Measurements from ENCODE around the gene MAPK10. TPM values are rescaled to one million over a fixed set of nuclear protein-coding genes. Genes with fewer than 3 reads are reported as not detected.

MAPK10 gene
- total RNA-seq, 1 donor from 2014 or later = 123 TPM

GRCh38 chr4:85942107-85942506 lies 417.7 kb downstream of the MAPK10 start:
- TF ChIP-seq POLR2AphosphoS5 (IDR thresholded peaks at IDR 0.05; ENCODE audit: insufficient read depth in 1 of 2, low read depth in 1 of 2) = no peak
- intact Hi-C loops (cut with DNase I) = no loop called here
- Histone ChIP-seq H3K9me3 (no peaks in the 10 kb centered on the region), H3K27me3 (no peaks in the 10 kb centered on the region), H3K36me3 (no peaks in the 10 kb centered on the region), H3K4me1 (peaks cover 14% of the 10 kb centered on the region), H3K27ac (no peak overlapping the region), H3K4me3 (no peak overlapping the region)
- DNase-seq (ENCODE audit: extremely low spot score in 2 of 2) = no peak

GRCh38 chr4:85940151-85940550 lies 419.7 kb downstream of the MAPK10 start:
- no peak overlapping the region for H3K4me3 ChIP-seq
- H3K27me3 ChIP-seq = no peaks in the 10 kb centered on the region
- peaks cover 14% of the 10 kb centered on the region for H3K4me1 ChIP-seq
- peak overlapping the region; percentile 19 for H3K27ac ChIP-seq
- intact Hi-C loops (cut with DNase I) = no loop called here
- DNase-seq (ENCODE audit: extremely low spot score in 2 of 2) = no peak
- no peaks in the 10 kb centered on the region for H3K36me3 ChIP-seq
- TF ChIP-seq POLR2A (IDR thresholded peaks at IDR 0.05) (no peak), CTCF (IDR thresholded peaks at IDR 0.05) (no peak), POLR2AphosphoS5 (IDR thresholded peaks at IDR 0.05; ENCODE audit: insufficient read depth in 1 of 2, low read depth in 1 of 2) (no peak)
- H3K9me3 ChIP-seq = no peaks in the 10 kb centered on the region

Small RNA genes lying within 50 kb of the gene (small RNA-seq; reads per million reads assigned to genes)
- gene RN7SKP96 = not detected

Other genes starting within 250 kb of the MAPK10 start
- 66.3 TPM for gene PTPN13, start 234.3 kb upstream of the MAPK10 start, total RNA-seq